ENCODE data around the gene LRP1B.

GRCh38 chr2:140891614-140892212 is 1239.1 kb downstream of the LRP1B start:
- TF ChIP-seq CTCF (conservative IDR thresholded peaks at IDR 0.05; ENCODE audit: low read length) (peak; percentile 45), EZH2phosphoT487 (IDR thresholded peaks at IDR 0.05; ENCODE audit: borderline replicate concordance) (no peak)
